A549 treated with DMSO at 1 μM for 4 hours (cell line): Measurements from ENCODE around the gene ZBTB49. TPM values are rescaled to one million over a fixed set of nuclear protein-coding genes. Genes with fewer than 3 reads are reported as not detected.

Experiments
- total RNA-seq: library from RNA; stranded (reverse); fragments of 200-300 nt; extraction: Qiagen RNA extraction; gene quantifications from 5 replicates; pipeline ENCODE4 v1.2.3, GENCODE V29; 2022; ENCODE audit warnings: low read depth

Gene ZBTB49
- total RNA-seq = 2.5 to 2.9 TPM (median 2.7 TPM) in 5 replicates

GRCh38 chr4:4289941-4290850, at the start of gene ZBTB49, which contains the start of gene LYAR:
Gene ZBTB49, plus strand, starts transcription at chr4:4290251. Its CDS starts 9,695 bp downstream, at chr4:4299946.
Gene LYAR, minus strand, starts transcription at chr4:4290154. Its CDS starts 6,412 bp downstream, at chr4:4283742.

GRCh38 chr4:4248029-4248884, 41.8 kb upstream of the ZBTB49 start, which contains the start of gene TMEM128:
Gene TMEM128, minus strand, starts transcription at chr4:4248223. Its CDS starts 21 bp downstream, at chr4:4248202.

Other genes starting within 250 kb of the ZBTB49 start
- gene OTOP1, start 63.3 kb upstream of the ZBTB49 start, total RNA-seq = not detected in 5 replicates
- gene TMEM128, start 42.0 kb upstream of the ZBTB49 start, total RNA-seq = 10.2 to 12.8 TPM (median 11.6 TPM) in 5 replicates
- 29.8 to 33.4 TPM (median 31.2 TPM) in 5 replicates for gene LYAR, start 97 bp upstream of the ZBTB49 start, total RNA-seq
- 0.46 to 0.86 TPM (median 0.65 TPM) in 5 replicates for gene NSG1, start 96.9 kb downstream of the ZBTB49 start, total RNA-seq